Stomach (tissue), 19 donors: ENCODE data around the gene HEXB. TPM values are rescaled to one million over a fixed set of nuclear protein-coding genes. Genes with fewer than 3 reads are reported as not detected.

Experiments used
- DNase-seq, 2 donors: peaks; one replicate each; pipeline versions ENCODE4 v3.0.0 to v3.0.0-alpha.2; 2013 to 2019
- H3K27ac ChIP-seq, 5 donors: fragments of 200-600 bp in 4 of 5; sonication (generic) in 4 of 5; one replicate each; pipeline ENCODE4 v1.5.1; 2013 to 2019; ENCODE audit warnings: mild to moderate bottlenecking in 1 of 5, moderate library complexity in 1 of 5
- H3K27me3 ChIP-seq, 3 donors: fragments of 200-600 bp; sonication (generic); one replicate each; pipeline ENCODE4 v1.5.1; 2017 to 2019; ENCODE audit warnings: mixed run types in 1 of 3
- H3K36me3 ChIP-seq, 4 donors: fragments of 200-600 bp; sonication (generic); 1 replicate in 3 of 4; 2 replicates in 1 of 4; pipeline ENCODE4 v1.5.1; 2016 to 2019
- H3K4me1 ChIP-seq, 4 donors: fragments of 200-600 bp; sonication (generic); one replicate each; pipeline ENCODE4 v1.5.1; 2016 to 2019
- H3K4me3 ChIP-seq, 4 donors: fragments of 200-600 bp; sonication (generic) in 3 of 4; one replicate each; pipeline ENCODE4 v1.5.1; 2016 to 2019; ENCODE audit warnings: mild to moderate bottlenecking in 1 of 4
- H3K9me3 ChIP-seq, 4 donors: fragments of 200-600 bp; sonication (generic); one replicate each; pipeline ENCODE4 v1.5.1; 2016 to 2019
- CTCF ChIP-seq, 7 experiments: fragments of 450-650 bp in 4 of 7; fragments of 200-600 bp in 3 of 7; sonication (generic) in 3 of 7; IDR thresholded peaks; one replicate each; pipeline ENCODE4 v1.5.1; 2016 to 2019; ENCODE audit warnings: antibody characterized with exemption in 7 of 7, control low read depth in 2 of 7, mild to moderate bottlenecking in 1 of 7
- EP300 ChIP-seq: sonication (generic); formaldehyde crosslinking; IDR thresholded peaks from one replicate; pipeline ENCODE4 v1.6.1; 2017; ENCODE audit warnings: antibody characterized with exemption
- POLR2A ChIP-seq, 4 donors: fragments of 450-650 bp; IDR thresholded peaks; one replicate each; pipeline ENCODE4 v1.6.1; 2016; ENCODE audit warnings: antibody characterized with exemption in 4 of 4, control low read depth in 2 of 4, mild to moderate bottlenecking in 1 of 4, moderate library complexity in 1 of 4
- POLR2AphosphoS5 ChIP-seq, 3 donors: sonication (generic); formaldehyde crosslinking; IDR thresholded peaks; one replicate each; pipeline ENCODE4 v1.6.1; 2016; ENCODE audit warnings: antibody characterized with exemption in 3 of 3
- WGBS, 5 donors: extraction: QIAGEN DNeasy Blood & Tissue Kit in 3 of 5; methylation state at CpG; one replicate each; pipeline versions ENCODE4 v1.1.5 to v1.1.7; 2013 to 2018; 5-methylcytosine and 5-hydroxymethylcytosine counted together
- intact Hi-C: fragments of 100-400 bp; cut with DNase I; formaldehyde crosslinking; loops from one replicate; pipeline ENCODE4 v1.15.1; 2023; ENCODE audit warnings: low total_unique reads
- long read RNA-seq, 10 donors: transcript quantifications; one replicate each; lab custom pipeline, GENCODE V29; 2026
- polyA plus RNA-seq, 3 donors: library from polyadenylated mRNA; stranded (reverse); fragments of 200-250 nt; gene quantifications; one replicate each; pipeline ENCODE4 v1.2.3, GENCODE V29; 2013
- total RNA-seq, 5 donors: library from RNA; depleted of rRNA; stranded (reverse); fragments of >200 nt; gene quantifications; one replicate each; pipeline versions ENCODE4 v1.1.0 to v1.2.3, GENCODE V29; 2014 to 2016
- donor health status: healthy with polysubstance abuse.
- donor health status: Bipolar disorder and iron deficiency.
- donor health status: healthy.

HEXB gene
- 100 to 1,000 TPM in 2 of 5 donors, 10 to 100 TPM in 3; 25.7 to 664 (median 94.0) TPM for total RNA-seq
- 10 to 100 TPM; 43.7 to 86.9 (median 69.3) TPM for polyA plus RNA-seq
- long read RNA-seq, donor 1, transcript HEXB-201 (14 exons, 1,901 nt) = major isoform, 16 of 18 reads
- long read RNA-seq, donor 1, partial matches to known transcripts = 0 of 18 reads
- long read RNA-seq, donor 1, other reads (novel, unspliced or antisense) = 0 of 18 reads
- long read RNA-seq, donor 2, transcript HEXB-201 (14 exons, 1,901 nt) = major isoform, 31 of 43 reads
- long read RNA-seq, donor 2, partial matches to known transcripts = 7 of 43 reads
- long read RNA-seq, donor 2, other reads (novel, unspliced or antisense) = 0 of 43 reads
- long read RNA-seq, donor 3, transcript HEXB-201 (14 exons, 1,901 nt) = major isoform, 15 of 27 reads
- long read RNA-seq, donor 3, partial matches to known transcripts = 8 of 27 reads
- long read RNA-seq, donor 3, other reads (novel, unspliced or antisense) = 0 of 27 reads
- long read RNA-seq, donor 4, transcript HEXB-201 (14 exons, 1,901 nt) = major isoform, 6 of 6 reads
- long read RNA-seq, donor 4, partial matches to known transcripts = 0 of 6 reads
- long read RNA-seq, donor 4, other reads (novel, unspliced or antisense) = 0 of 6 reads
- long read RNA-seq, donor 5, transcript HEXB-201 (14 exons, 1,901 nt) = major isoform, 21 of 32 reads
- long read RNA-seq, donor 5, partial matches to known transcripts = 10 of 32 reads
- long read RNA-seq, donor 5, other reads (novel, unspliced or antisense) = 0 of 32 reads
- long read RNA-seq, donor 6, transcript HEXB-205 (3 exons, 806 nt) = minor isoform, 9 of 140 reads
- long read RNA-seq, donor 6, transcript HEXB-201 (14 exons, 1,901 nt) = major isoform, 60 of 140 reads
- long read RNA-seq, donor 6, partial matches to known transcripts = 57 of 140 reads
- long read RNA-seq, donor 6, other reads (novel, unspliced or antisense) = 10 of 140 reads
- long read RNA-seq, donor 7, transcript HEXB-201 (14 exons, 1,901 nt) = major isoform, 39 of 102 reads
- long read RNA-seq, donor 7, partial matches to known transcripts = 56 of 102 reads
- long read RNA-seq, donor 7, other reads (novel, unspliced or antisense) = 0 of 102 reads
- long read RNA-seq, donor 8, transcript HEXB-201 (14 exons, 1,901 nt) = major isoform, 23 of 39 reads
- long read RNA-seq, donor 8, partial matches to known transcripts = 11 of 39 reads
- long read RNA-seq, donor 8, other reads (novel, unspliced or antisense) = 0 of 39 reads
- long read RNA-seq, donor 9, transcript HEXB-205 (3 exons, 806 nt) = minor isoform, 5 of 50 reads
- long read RNA-seq, donor 9, transcript HEXB-201 (14 exons, 1,901 nt) = major isoform, 12 of 50 reads
- long read RNA-seq, donor 9, partial matches to known transcripts = 33 of 50 reads
- long read RNA-seq, donor 9, other reads (novel, unspliced or antisense) = 0 of 50 reads
- long read RNA-seq, donor 10, transcript HEXB-201 (14 exons, 1,901 nt) = major isoform, 11 of 20 reads
- long read RNA-seq, donor 10, partial matches to known transcripts = 6 of 20 reads
- long read RNA-seq, donor 10, other reads (novel, unspliced or antisense) = 0 of 20 reads

DNA sequence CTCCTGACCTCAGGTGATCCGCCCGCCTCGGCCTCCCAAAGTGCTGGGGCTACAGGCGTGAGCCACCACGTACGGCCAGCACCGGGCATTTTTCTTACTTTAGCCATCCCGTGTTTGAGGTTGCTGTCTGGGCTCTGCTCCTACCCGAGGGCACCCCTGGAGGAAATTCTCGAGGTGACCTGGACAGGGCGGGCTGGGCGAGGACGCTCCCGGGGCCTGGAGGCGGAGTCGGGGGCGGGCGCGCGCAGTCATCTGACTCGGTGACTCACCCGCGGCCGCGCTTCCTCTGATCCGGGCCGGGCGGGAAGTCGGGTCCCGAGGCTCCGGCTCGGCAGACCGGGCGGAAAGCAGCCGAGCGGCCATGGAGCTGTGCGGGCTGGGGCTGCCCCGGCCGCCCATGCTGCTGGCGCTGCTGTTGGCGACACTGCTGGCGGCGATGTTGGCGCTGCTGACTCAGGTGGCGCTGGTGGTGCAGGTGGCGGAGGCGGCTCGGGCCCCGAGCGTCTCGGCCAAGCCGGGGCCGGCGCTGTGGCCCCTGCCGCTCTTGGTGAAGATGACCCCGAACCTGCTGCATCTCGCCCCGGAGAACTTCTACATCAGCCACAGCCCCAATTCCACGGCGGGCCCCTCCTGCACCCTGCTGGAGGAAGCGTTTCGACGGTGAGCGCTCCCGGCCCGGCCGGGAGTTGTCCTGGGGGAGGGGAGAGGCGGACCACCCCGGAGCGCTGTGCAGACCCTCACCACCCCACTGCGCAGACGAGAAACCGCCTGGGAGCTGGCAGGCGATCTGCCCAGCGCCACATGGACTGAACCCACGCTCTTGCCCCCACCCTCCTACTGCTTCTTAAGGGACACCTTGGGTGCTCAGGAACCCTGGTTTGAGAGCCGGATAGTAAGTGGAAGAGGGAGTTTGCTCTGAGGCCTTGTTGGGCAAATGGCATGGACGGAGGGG is at the start of gene HEXB:
Gene HEXB (plus strand): TSS at position 334 of the 952 bp plus-strand sequence. CDS start 28 bp downstream, at position 362.
- no peaks in the 10 kb centered on the region for H3K27me3 ChIP-seq
- intact Hi-C loops = no loop called here
- WGBS, 5 donors = 1 to 8% (median 4%) methylated on average over 32 to 78 of the region's 78 CpGs

DNA sequence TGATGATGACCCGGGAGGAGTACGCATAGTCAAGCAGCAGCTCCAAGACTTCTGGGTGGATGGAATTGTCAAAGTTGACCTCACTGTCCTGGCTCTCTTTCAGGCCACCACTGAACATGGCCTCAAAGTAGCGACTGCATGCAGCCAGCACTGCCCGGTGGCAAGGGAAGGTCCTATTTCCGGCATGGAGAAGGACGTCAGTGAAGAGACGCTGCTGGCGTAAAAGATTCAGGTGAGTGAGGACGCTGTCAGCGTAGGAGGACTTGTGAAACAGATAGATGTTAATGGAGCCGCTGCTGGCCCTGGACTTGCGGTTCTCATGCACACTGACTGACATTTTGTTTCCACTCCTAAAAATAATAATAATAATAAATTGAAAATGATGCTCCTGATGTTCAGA is 48.9 kb upstream of the HEXB start:
- WGBS, 5 donors = 49 to 75% (median 67%) methylated on average over 11 to 12 of the region's 12 CpGs
- Histone ChIP-seq H3K27me3 (no peaks in the 10 kb centered on the region), H3K36me3 (peaks cover 15 to 29% (median 20%) of the 10 kb centered on the region in 4 donors), H3K4me1 (peaks cover 19 to 91% (median 78%) of the 10 kb centered on the region in 4 donors), H3K9me3 (no peaks in the 10 kb centered on the region), H3K4me3 (no peak overlapping the region), H3K27ac (peak overlapping the region in 1 of 5 donors; percentile 10)
- TF ChIP-seq POLR2AphosphoS5 (IDR thresholded peaks at IDR 0.05) = no peak
- no peak for TF ChIP-seq CTCF (IDR thresholded peaks at IDR 0.05)
- TF ChIP-seq EP300 = no peak
- intact Hi-C loops = no loop called here
- DNase-seq = no peak

More for the DNA sequence above, at the start of gene HEXB:
- peaks cover 8 to 15% (median 11%) of the 10 kb centered on the region in 4 donors for H3K36me3 ChIP-seq
- peak within 1 kb of the TSS; percentile 84 to 95 (median 91) for H3K27ac ChIP-seq
- peaks cover 18 to 24% (median 23%) of the 10 kb centered on the region in 4 donors for H3K4me1 ChIP-seq
- peak within 1 kb of the TSS; percentile 73 to 90 (median 84) for H3K4me3 ChIP-seq
- TF ChIP-seq POLR2A (IDR thresholded peaks at IDR 0.05) (peak in 1 of 4 donors; percentile 67), CTCF (IDR thresholded peaks at IDR 0.05) (no peak), POLR2AphosphoS5 (IDR thresholded peaks at IDR 0.05) (peak; percentile 56 to 94 (median 92))
- no peaks in the 10 kb centered on the region for H3K9me3 ChIP-seq
- peak; percentile 94 to 96 for DNase-seq

GRCh38 chr5:74636552-74636951 is 48.5 kb upstream of the HEXB start:
- Histone ChIP-seq H3K4me3 (peak overlapping the region in 1 of 4 donors; percentile 5), H3K4me1 (peaks cover 19 to 88% (median 78%) of the 10 kb centered on the region in 4 donors), H3K36me3 (peaks cover 15 to 29% (median 20%) of the 10 kb centered on the region in 4 donors), H3K9me3 (no peaks in the 10 kb centered on the region), H3K27me3 (no peaks in the 10 kb centered on the region), H3K27ac (peak overlapping the region in 1 of 5 donors; percentile 94)
- TF ChIP-seq POLR2AphosphoS5 (IDR thresholded peaks at IDR 0.05) = peak in 1 of 3 donors; percentile 16
- no peak for TF ChIP-seq EP300
- 39 to 53% (median 41%) methylated on average over 4 of the region's 4 CpGs for WGBS, 5 donors
- peak in 1 of 2 donors; percentile 79 for DNase-seq
- intact Hi-C loops = no loop called here
